ENCODE data around the gene NCR3LG1. TPM values are rescaled to one million over a fixed set of nuclear protein-coding genes. Genes with fewer than 3 reads are reported as not detected.

Gene NCR3LG1, protein sequence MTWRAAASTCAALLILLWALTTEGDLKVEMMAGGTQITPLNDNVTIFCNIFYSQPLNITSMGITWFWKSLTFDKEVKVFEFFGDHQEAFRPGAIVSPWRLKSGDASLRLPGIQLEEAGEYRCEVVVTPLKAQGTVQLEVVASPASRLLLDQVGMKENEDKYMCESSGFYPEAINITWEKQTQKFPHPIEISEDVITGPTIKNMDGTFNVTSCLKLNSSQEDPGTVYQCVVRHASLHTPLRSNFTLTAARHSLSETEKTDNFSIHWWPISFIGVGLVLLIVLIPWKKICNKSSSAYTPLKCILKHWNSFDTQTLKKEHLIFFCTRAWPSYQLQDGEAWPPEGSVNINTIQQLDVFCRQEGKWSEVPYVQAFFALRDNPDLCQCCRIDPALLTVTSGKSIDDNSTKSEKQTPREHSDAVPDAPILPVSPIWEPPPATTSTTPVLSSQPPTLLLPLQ
- 0.59 TPM for polyA plus RNA-seq (2013, experiment 1 of 4)
- 0.62 TPM for polyA plus RNA-seq (2013, experiment 2 of 4)
- 0.37 TPM for polyA plus RNA-seq (2013, experiment 3 of 4)
- polyA plus RNA-seq (2013, experiment 4 of 4): 0.65 TPM

DNA sequence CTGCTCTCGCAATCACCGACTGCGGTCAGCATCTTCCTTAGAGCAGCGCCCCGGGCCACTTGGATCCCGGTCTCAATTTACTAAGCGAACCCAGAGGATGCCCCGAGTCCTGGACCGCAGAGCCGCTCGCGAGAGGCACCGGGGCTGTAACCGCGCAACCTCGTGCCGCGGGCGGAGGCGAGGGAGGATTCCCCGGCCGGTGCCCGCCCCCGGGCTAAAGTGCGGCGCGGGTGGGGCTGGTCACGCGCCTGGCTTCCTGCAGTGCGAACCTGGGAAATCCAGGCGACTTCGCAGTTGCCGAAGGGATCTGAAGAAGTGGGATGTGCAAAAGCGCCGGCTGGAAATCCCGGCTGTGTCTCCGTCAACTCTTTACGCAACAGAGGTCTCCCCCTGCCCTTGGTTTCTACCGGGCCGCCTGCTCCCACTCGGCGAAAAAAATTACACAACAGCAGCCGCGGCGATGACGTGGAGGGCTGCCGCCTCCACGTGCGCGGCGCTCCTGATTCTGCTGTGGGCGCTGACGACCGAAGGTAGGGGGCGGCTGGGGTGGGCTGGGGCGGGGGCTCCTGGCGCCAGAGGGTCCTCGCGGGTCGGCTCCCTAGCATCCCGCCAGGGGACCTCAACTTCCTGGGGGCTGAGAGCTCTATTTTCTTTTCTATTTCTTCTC lies at the start of gene NCR3LG1:
Gene NCR3LG1 (plus strand): TSS at position 291 of the 667 bp plus-strand sequence. CDS start 170 bp downstream, at position 461.
- peaks cover 56% of the 10 kb centered on the region for H3K27me3 ChIP-seq (ENCODE audit: control insufficient read depth, insufficient read depth, low read length, poor library complexity, severe bottlenecking)
- 1% methylated on average over 61 of the region's 61 CpGs for WGBS, 2 experiments
- no peaks in the 10 kb centered on the region for H3K4me1 ChIP-seq (ENCODE audit: control insufficient read depth, insufficient read depth, low read length)
- no peaks in the 10 kb centered on the region for H3K9me3 ChIP-seq (ENCODE audit: control insufficient read depth, low read length)
- no peak within 1 kb of the TSS for H3K27ac ChIP-seq (ENCODE audit: insufficient read depth, low read depth, low read length, poor library complexity, severe bottlenecking)
- peak within 1 kb of the TSS; percentile 48 for H3K4me3 ChIP-seq (ENCODE audit: insufficient read depth, low read depth, low read length)
- no peaks in the 10 kb centered on the region for H3K36me3 ChIP-seq (ENCODE audit: control insufficient read depth, insufficient read depth, low read length)

- 95% methylated on average over 8 of the region's 8 CpGs for WGBS, 2 experiments
- no peaks in the 10 kb centered on the region for H3K36me3 ChIP-seq (ENCODE audit: control insufficient read depth, insufficient read depth, low read length)
- no peaks in the 10 kb centered on the region for H3K27me3 ChIP-seq (ENCODE audit: control insufficient read depth, insufficient read depth, low read length, poor library complexity, severe bottlenecking)
- H3K4me1 ChIP-seq (ENCODE audit: control insufficient read depth, insufficient read depth, low read length): no peaks in the 10 kb centered on the region
- no peak overlapping the region for H3K27ac ChIP-seq (ENCODE audit: insufficient read depth, low read depth, low read length, poor library complexity, severe bottlenecking)
- H3K9me3 ChIP-seq (ENCODE audit: control insufficient read depth, low read length): no peaks in the 10 kb centered on the region
- no peak overlapping the region for H3K4me3 ChIP-seq (ENCODE audit: insufficient read depth, low read depth, low read length)
Observed at GRCh38 chr11:17313349-17314231, 38.0 kb upstream of the NCR3LG1 start.

- 76% methylated on average over 1 of the region's 1 CpG for WGBS, 2 experiments
- no peaks in the 10 kb centered on the region for H3K27me3 ChIP-seq (ENCODE audit: control insufficient read depth, insufficient read depth, low read length, poor library complexity, severe bottlenecking)
- H3K27ac ChIP-seq (ENCODE audit: insufficient read depth, low read depth, low read length, poor library complexity, severe bottlenecking): no peak overlapping the region
- no peak overlapping the region for H3K4me3 ChIP-seq (ENCODE audit: insufficient read depth, low read depth, low read length)
- H3K36me3 ChIP-seq (ENCODE audit: control insufficient read depth, insufficient read depth, low read length): no peaks in the 10 kb centered on the region
- H3K9me3 ChIP-seq (ENCODE audit: control insufficient read depth, low read length): no peaks in the 10 kb centered on the region
- H3K4me1 ChIP-seq (ENCODE audit: control insufficient read depth, insufficient read depth, low read length): no peaks in the 10 kb centered on the region
Observed at GRCh38 chr11:17314232-17314547, 37.4 kb upstream of the NCR3LG1 start.

DNA sequence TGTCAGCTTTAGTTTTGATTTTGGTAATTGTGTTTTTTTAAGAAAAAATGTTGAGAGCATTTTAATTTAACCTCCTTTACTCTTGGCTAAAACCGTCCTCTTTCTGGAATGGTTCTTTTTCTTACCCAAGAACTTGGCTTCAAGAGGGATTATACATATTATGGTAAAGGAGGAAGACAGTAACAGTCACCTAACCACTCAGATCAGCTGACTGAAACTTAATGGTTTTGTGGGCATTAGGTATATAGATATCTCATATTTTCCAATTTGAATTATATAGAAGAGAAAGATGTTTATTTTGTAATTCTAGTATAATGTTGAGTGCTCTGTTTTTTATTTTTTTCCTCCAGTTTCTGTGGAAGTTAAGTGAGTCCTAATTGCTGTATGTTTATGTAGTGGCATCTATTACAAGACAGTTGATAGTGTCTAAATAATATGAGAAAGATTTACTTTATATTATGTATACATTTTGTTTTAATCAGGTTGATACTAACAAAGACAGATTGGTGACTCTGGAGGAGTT lies 36.6 kb upstream of the NCR3LG1 start:
- Histone ChIP-seq H3K4me1 (ENCODE audit: control insufficient read depth, insufficient read depth, low read length) (no peaks in the 10 kb centered on the region), H3K36me3 (ENCODE audit: control insufficient read depth, insufficient read depth, low read length) (no peaks in the 10 kb centered on the region), H3K4me3 (ENCODE audit: insufficient read depth, low read depth, low read length) (no peak overlapping the region), H3K9me3 (ENCODE audit: control insufficient read depth, low read length) (no peaks in the 10 kb centered on the region), H3K27ac (ENCODE audit: insufficient read depth, low read depth, low read length, poor library complexity, severe bottlenecking) (no peak overlapping the region), H3K27me3 (ENCODE audit: control insufficient read depth, insufficient read depth, low read length, poor library complexity, severe bottlenecking) (no peaks in the 10 kb centered on the region)
- 89% methylated on average over 1 of the region's 1 CpG; no CpG with 5 or more reads in 1 of the 2 experiments for WGBS, 2 experiments

GRCh38 chr11:17328871-17329494 lies 22.6 kb upstream of the NCR3LG1 start:
- H3K36me3 ChIP-seq (ENCODE audit: control insufficient read depth, insufficient read depth, low read length): no peaks in the 10 kb centered on the region
- no peaks in the 10 kb centered on the region for H3K9me3 ChIP-seq (ENCODE audit: control insufficient read depth, low read length)
- H3K27me3 ChIP-seq (ENCODE audit: control insufficient read depth, insufficient read depth, low read length, poor library complexity, severe bottlenecking): no peaks in the 10 kb centered on the region
- H3K4me3 ChIP-seq (ENCODE audit: insufficient read depth, low read depth, low read length): no peak overlapping the region
- no peak overlapping the region for H3K27ac ChIP-seq (ENCODE audit: insufficient read depth, low read depth, low read length, poor library complexity, severe bottlenecking)
- WGBS, 2 experiments: 93 to 94% methylated on average over 5 of the region's 5 CpGs
- H3K4me1 ChIP-seq (ENCODE audit: control insufficient read depth, insufficient read depth, low read length): no peaks in the 10 kb centered on the region

- no peak overlapping the region for H3K4me3 ChIP-seq (ENCODE audit: insufficient read depth, low read depth, low read length)
- H3K27me3 ChIP-seq (ENCODE audit: control insufficient read depth, insufficient read depth, low read length, poor library complexity, severe bottlenecking): no peaks in the 10 kb centered on the region
- no peaks in the 10 kb centered on the region for H3K4me1 ChIP-seq (ENCODE audit: control insufficient read depth, insufficient read depth, low read length)
- H3K9me3 ChIP-seq (ENCODE audit: control insufficient read depth, low read length): no peaks in the 10 kb centered on the region
- no peak overlapping the region for H3K27ac ChIP-seq (ENCODE audit: insufficient read depth, low read depth, low read length, poor library complexity, severe bottlenecking)
- 71 to 83% methylated on average over 1 to 2 of the region's 2 CpGs for WGBS, 2 experiments
- no peaks in the 10 kb centered on the region for H3K36me3 ChIP-seq (ENCODE audit: control insufficient read depth, insufficient read depth, low read length)
Observed at GRCh38 chr11:17331669-17332068, 19.9 kb upstream of the NCR3LG1 start.

DNA sequence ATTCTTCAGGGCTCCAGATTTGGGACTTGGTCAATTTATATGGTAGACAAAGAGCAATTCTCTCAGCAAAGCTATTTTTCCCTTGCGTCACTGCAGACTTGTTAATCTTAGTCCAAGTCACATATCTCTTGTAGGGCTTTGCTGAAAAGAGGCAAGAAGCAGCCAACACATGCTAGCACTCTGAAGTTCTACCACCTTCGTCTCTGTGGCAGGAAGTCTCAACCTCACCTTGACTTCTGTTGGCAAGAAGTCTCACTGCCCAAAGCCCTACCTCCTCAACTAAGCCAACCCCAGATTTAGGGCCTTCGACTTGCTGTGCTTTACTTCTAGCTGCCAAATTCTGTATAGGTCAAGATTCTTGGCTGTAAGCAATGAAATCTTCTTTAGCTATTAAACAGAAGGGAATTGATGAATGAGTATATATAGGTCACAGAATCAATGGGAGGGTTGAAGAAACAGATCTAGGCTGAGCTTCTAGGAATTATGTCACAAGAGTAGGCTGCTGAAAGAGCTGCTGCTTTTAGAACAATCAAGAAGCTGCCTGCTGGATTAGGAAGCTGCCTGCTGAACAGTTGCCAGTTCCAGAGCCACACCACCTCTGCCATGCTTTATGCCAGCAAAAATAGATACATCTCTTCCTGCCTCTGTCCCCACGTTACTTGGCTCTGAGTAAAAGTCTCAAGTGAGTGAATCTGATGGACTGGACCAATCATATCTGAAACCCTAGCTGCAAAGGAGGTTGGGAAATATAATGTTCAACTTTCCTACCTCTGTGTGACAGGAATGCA lies 17.6 kb upstream of the NCR3LG1 start:
- Histone ChIP-seq H3K4me1 (ENCODE audit: control insufficient read depth, insufficient read depth, low read length) (no peaks in the 10 kb centered on the region), H3K36me3 (ENCODE audit: control insufficient read depth, insufficient read depth, low read length) (no peaks in the 10 kb centered on the region), H3K27me3 (ENCODE audit: control insufficient read depth, insufficient read depth, low read length, poor library complexity, severe bottlenecking) (no peaks in the 10 kb centered on the region), H3K4me3 (ENCODE audit: insufficient read depth, low read depth, low read length) (no peak overlapping the region), H3K27ac (ENCODE audit: insufficient read depth, low read depth, low read length, poor library complexity, severe bottlenecking) (no peak overlapping the region), H3K9me3 (ENCODE audit: control insufficient read depth, low read length) (no peaks in the 10 kb centered on the region)
- 96 to 97% methylated on average over 4 of the region's 4 CpGs for WGBS, 2 experiments

- Histone ChIP-seq H3K36me3 (ENCODE audit: control insufficient read depth, insufficient read depth, low read length) (no peaks in the 10 kb centered on the region), H3K4me1 (ENCODE audit: control insufficient read depth, insufficient read depth, low read length) (no peaks in the 10 kb centered on the region), H3K4me3 (ENCODE audit: insufficient read depth, low read depth, low read length) (no peak overlapping the region), H3K27me3 (ENCODE audit: control insufficient read depth, insufficient read depth, low read length, poor library complexity, severe bottlenecking) (no peaks in the 10 kb centered on the region), H3K27ac (ENCODE audit: insufficient read depth, low read depth, low read length, poor library complexity, severe bottlenecking) (no peak overlapping the region), H3K9me3 (ENCODE audit: control insufficient read depth, low read length) (no peaks in the 10 kb centered on the region)
- 80 to 95% methylated on average over 2 of the region's 2 CpGs for WGBS, 2 experiments
Observed at GRCh38 chr11:17343257-17343656, 8.3 kb upstream of the NCR3LG1 start.

DNA sequence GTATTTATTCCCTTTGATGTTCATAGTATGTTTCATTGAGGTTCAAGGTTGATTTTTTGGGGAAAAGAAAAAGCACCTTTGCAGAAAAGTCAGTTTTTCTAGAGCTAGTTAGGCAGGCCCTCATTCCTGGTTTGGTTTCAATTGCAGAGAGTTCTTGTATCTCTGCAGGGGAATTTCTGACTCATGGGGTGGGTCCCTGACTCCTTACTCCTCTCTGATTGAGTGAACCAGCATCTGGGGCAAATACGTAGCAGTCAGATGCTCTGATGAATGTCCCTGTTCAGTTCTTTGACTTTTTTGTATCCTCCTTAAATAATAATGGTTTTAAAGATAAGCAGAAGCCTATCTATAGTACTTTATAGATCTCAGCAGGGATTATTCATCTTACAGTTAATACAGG lies 7.7 kb upstream of the NCR3LG1 start:
- WGBS, 2 experiments: 75 to 78% methylated on average over 1 of the region's 1 CpG
- H3K4me3 ChIP-seq (ENCODE audit: insufficient read depth, low read depth, low read length): no peak overlapping the region
- H3K4me1 ChIP-seq (ENCODE audit: control insufficient read depth, insufficient read depth, low read length): no peaks in the 10 kb centered on the region
- H3K9me3 ChIP-seq (ENCODE audit: control insufficient read depth, low read length): no peaks in the 10 kb centered on the region
- no peaks in the 10 kb centered on the region for H3K36me3 ChIP-seq (ENCODE audit: control insufficient read depth, insufficient read depth, low read length)
- no peak overlapping the region for H3K27ac ChIP-seq (ENCODE audit: insufficient read depth, low read depth, low read length, poor library complexity, severe bottlenecking)
- no peaks in the 10 kb centered on the region for H3K27me3 ChIP-seq (ENCODE audit: control insufficient read depth, insufficient read depth, low read length, poor library complexity, severe bottlenecking)
